GM12873 (cell line): ENCODE results near the gene COMP.

Experiments used
- TF ChIP-seq, protein P1 (sequence below): IDR thresholded peaks from 2 replicates; pipeline ENCODE4 v1.5.1; 2012; ENCODE audit warnings: low read depth, mild to moderate bottlenecking, moderate library complexity, low read length, control low read depth; ENCODE audit not compliant: insufficient read depth; ENCODE audit errors: missing control alignments

Gene COMP

DNA sequence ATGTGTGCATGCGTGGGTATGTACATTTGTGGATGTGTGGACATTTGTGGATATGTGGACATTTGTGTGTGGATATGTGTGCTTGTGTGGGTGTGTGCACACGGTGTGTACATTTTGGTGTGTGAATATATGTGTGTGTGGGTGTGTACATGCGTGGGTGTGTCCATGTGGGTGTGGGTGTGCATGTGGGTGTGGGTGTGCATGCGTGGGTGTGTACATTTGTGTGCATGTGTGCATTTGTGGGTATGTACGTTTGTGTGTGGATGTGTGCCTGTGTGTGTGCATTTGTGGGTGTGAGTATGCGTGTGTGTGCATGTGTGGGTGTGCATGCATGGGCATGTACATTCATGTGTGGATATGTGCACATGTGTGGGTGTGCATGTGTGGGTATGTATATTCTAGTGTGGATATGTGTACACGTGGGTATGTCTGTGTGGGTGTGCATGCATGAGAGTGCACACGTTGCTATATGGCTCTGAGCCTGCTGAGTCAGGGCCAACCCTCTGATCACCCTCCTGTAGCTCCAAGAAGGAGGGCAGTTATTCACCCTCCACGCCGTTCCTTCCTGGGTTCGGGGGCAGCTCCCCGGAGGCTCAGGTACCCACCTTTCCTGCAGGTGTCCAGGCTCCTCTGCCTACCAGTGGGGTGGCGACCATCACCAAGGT, 20.3 kb downstream of the COMP start:
- TF ChIP-seq, protein P1, sequence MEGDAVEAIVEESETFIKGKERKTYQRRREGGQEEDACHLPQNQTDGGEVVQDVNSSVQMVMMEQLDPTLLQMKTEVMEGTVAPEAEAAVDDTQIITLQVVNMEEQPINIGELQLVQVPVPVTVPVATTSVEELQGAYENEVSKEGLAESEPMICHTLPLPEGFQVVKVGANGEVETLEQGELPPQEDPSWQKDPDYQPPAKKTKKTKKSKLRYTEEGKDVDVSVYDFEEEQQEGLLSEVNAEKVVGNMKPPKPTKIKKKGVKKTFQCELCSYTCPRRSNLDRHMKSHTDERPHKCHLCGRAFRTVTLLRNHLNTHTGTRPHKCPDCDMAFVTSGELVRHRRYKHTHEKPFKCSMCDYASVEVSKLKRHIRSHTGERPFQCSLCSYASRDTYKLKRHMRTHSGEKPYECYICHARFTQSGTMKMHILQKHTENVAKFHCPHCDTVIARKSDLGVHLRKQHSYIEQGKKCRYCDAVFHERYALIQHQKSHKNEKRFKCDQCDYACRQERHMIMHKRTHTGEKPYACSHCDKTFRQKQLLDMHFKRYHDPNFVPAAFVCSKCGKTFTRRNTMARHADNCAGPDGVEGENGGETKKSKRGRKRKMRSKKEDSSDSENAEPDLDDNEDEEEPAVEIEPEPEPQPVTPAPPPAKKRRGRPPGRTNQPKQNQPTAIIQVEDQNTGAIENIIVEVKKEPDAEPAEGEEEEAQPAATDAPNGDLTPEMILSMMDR = no peak

DNA sequence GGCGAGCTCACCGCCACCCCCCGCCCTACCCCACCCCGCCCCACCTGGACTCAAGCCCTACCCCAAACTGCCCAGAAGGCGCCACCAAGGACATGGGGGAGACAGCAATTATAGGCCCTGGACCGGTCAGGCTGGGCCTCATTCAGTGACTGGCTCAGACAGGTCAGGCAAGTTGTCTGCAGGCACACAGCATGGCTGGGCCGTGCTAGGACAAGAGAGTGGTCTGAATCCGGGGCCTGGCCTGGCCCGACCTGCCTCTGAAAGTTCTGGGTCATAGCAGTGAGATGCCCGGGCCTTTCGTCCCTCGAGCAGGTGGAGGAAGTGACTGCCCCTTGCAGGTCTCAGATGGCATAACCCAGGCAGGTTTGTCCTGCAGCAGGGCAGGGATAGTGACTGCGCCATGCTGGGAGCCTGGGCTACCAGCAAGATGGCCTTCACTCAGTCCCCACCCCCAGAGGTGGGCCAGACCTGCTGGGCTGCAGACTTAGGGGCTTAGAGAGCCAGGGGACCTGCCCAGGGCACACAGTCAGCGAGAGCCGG, 21.0 kb downstream of the COMP start:
- TF ChIP-seq, protein P1 = no peak

DNA sequence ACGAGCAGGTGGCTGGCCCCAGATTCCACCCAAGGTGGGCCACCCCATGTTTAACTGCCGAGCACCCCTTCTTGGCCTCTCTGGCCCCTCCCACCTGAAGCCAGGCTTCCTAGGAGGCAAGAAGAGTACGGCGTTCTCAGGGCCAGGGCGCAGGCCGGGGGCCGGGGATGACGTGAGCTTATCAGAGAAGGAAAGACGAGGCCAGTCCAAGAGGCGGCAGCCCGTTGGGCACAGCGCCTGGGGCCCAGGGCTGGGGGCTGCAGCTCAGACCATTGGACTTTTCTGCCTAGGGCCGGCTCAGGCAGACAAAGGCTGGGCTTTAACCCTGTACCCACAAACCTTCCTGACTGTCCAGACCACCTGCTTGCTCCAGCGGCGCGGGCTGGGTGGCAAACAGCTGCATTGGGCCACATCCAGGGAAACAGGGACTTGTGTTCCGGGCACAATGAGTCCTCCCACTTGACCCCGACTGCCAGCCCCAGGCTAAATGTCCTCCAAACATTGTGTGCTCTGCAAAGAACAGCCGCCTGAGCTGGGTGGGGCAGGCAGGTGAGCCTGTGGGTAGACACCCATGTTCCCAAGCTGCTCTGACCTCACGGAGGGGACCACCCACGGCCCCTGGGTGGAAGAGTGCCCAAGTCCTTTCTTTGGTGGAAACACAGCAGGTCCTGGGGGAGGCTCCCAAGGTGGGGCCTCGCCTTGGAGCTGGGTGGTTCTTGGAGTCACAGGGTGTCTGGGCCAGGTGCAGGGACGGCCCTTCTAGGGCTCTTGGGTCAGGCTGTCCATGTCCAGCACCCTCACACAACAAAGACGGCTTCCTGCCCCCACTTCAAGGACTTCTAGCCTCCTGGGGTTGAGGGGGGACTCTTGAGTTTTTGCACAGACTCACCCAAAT, 21.9 kb downstream of the COMP start:
- TF ChIP-seq, protein P1 = no peak

DNA sequence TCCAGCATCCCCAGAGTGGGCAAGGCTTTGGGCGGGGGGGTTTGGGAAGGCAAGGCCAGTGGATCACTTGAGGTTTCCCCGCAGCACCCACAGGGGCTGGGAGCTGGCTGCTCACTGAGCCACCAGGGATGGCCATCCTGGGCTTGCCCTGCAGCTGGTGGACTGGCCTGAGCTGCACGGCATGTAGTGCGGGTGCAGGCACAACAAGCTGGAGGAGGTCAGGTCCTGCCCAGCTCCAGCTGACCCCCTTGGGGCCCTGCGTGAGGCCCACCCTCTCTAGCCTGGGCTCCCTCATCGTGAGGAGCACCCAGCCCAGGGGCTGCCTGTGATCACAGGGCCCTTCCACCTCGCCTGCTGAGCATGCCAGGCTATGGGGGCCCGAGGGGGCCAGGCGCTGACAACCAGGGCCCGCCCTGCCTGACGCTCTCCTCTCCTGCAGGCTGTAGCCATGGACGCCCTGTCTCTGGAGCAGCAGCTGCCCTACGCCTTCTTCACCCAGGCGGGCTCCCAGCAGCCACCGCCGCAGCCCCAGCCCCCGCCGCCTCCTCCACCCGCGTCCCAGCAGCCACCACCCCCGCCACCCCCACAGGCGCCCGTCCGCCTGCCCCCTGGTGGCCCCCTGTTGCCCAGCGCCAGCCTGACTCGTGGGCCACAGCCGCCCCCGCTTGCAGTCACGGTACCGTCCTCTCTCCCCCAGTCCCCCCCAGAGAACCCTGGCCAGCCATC, 22.9 kb downstream of the COMP start:
- TF ChIP-seq, protein P1 = no peak

DNA sequence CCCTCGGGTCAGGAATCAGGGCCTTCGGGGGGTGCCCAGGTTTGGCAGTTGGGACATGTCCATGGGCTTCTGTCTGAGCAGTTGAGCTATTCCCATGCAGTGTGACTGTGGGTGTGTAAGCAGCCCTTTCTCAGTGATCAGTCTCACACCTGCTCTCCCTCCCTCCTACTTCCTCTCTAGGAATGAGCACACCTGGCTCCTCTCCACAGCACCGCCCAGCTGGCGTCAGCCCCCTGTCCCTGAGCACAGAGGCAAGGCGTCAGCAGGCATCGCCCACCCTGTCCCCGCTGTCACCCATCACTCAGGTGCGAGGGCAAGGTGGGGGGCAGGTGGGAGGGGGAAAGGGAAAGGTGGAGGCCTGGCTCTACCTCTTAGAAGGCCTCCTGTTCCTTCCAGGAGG, 25.9 kb downstream of the COMP start:
- TF ChIP-seq, protein P1 = no peak

DNA sequence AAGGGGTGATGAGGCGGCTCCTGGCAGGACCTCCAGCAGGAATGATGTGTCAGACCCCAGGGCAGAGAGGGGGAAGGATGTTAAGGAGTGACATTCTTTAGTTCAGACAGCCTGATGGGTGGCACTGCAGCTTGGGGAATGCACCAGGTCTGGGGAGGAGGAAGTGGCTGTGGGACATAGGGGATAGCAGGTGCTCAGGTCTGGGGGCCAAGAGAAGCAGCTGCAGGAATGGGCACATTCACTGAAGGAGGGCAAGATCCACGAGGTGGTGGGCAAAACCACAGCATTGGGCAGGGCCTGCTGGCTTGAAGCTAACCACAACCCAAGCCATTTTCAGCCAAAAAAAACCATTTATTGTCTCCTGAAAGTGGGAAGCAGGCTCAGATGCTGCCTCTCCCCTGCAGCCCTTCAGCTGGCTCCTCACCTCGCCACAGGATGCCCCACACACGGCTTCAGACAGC, 26.5 kb downstream of the COMP start:
- TF ChIP-seq, protein P1 = no peak
